GM19193 (cell line): ENCODE results near the gene ZNF488.

Experiments
- POLR2A ChIP-seq: IDR thresholded peaks from 4 replicates; pipeline ENCODE4 v1.6.1; 2011; ENCODE audit not compliant: insufficient read depth, insufficient read length; ENCODE audit errors: extremely low read depth

Gene ZNF488

GRCh38 chr10:47323636-47324296, 60.3 kb downstream of the ZNF488 start:
- TF ChIP-seq POLR2A: no peak

GRCh38 chr10:47323087-47323486, 61.0 kb downstream of the ZNF488 start:
- no peak for TF ChIP-seq POLR2A

GRCh38 chr10:47322300-47323061, 61.6 kb downstream of the ZNF488 start, which contains the start of gene GDF2:
Gene GDF2, plus strand, starts transcription at chr10:47322454. Its CDS starts 215 bp downstream, at chr10:47322669.
- no peak for TF ChIP-seq POLR2A

- TF ChIP-seq POLR2A: no peak
These were observed 62.4 kb downstream of the ZNF488 start for GRCh38 chr10:47321521-47322195.

GRCh38 chr10:47320812-47321211, 63.3 kb downstream of the ZNF488 start:
- TF ChIP-seq POLR2A: no peak

GRCh38 chr10:47319784-47320183, 64.3 kb downstream of the ZNF488 start:
- TF ChIP-seq POLR2A: no peak

- no peak for TF ChIP-seq POLR2A
These were observed 65.4 kb downstream of the ZNF488 start for GRCh38 chr10:47318706-47319105.

- TF ChIP-seq POLR2A: no peak
These were observed 66.8 kb downstream of the ZNF488 start for GRCh38 chr10:47317251-47317650.

GRCh38 chr10:47316131-47316530, 68.0 kb downstream of the ZNF488 start:
- TF ChIP-seq POLR2A: no peak
